KMS-11 (cell line): ENCODE measurements around the gene SUPT5H.
"Not testable (repeated sequence)": the region's sequence is repeated elsewhere in the genome, so short reads cannot be mapped to it uniquely, and the experiment has no call there.

Experiments used
- H2AFZ ChIP-seq: fragments of 200-600 bp; sonication (generic); 2 replicates; pipeline ENCODE4 v1.6.1; 2016; ENCODE audit warnings: antibody characterized with exemption, mixed run types, low read depth
- H3K27ac ChIP-seq: fragments of 200-600 bp; sonication (generic); 2 replicates; pipeline ENCODE4 v1.6.1; 2016; ENCODE audit warnings: mild to moderate bottlenecking, mixed run types
- H3K27me3 ChIP-seq: fragments of 200-600 bp; sonication (generic); 2 replicates; pipeline ENCODE4 v1.6.1; 2017; ENCODE audit warnings: mild to moderate bottlenecking, low read depth, mixed run types, moderate library complexity; ENCODE audit not compliant: insufficient read depth
- H3K36me3 ChIP-seq: fragments of 200-600 bp; sonication (generic); 2 replicates; pipeline ENCODE4 v1.6.1; 2017; ENCODE audit warnings: mild to moderate bottlenecking, mixed run types; ENCODE audit not compliant: insufficient read depth
- H3K4me1 ChIP-seq: fragments of 200-600 bp; sonication (generic); 2 replicates; pipeline ENCODE4 v1.6.1; 2016; ENCODE audit warnings: mild to moderate bottlenecking, low read depth, mixed run types; ENCODE audit not compliant: poor library complexity, severe bottlenecking
- H3K4me2 ChIP-seq: fragments of 200-600 bp; sonication (generic); 2 replicates; pipeline ENCODE4 v1.7.0; 2016; ENCODE audit warnings: mild to moderate bottlenecking, mixed run types
- H3K4me3 ChIP-seq: fragments of 200-600 bp; sonication (generic); IDR thresholded peaks from 2 replicates; pipeline ENCODE4 v1.6.1; 2017; ENCODE audit warnings: low read depth, low read length, mixed read lengths; ENCODE audit not compliant: insufficient read depth
- H3K79me2 ChIP-seq: fragments of 200-600 bp; sonication (generic); 2 replicates; pipeline ENCODE4 v1.6.1; 2016; ENCODE audit warnings: low read depth, mixed run types; ENCODE audit not compliant: insufficient read depth
- H3K9ac ChIP-seq: fragments of 200-600 bp; sonication (generic); 2 replicates; pipeline ENCODE4 v1.6.1; 2016; ENCODE audit warnings: mild to moderate bottlenecking, mixed run types
- H4K20me1 ChIP-seq: fragments of 200-600 bp; sonication (generic); 2 replicates; pipeline ENCODE4 v1.6.1; 2016; ENCODE audit warnings: mild to moderate bottlenecking, mixed run types; ENCODE audit not compliant: insufficient read depth
- TF ChIP-seq, protein P1 (sequence below): fragments of 200-600 bp; sonication (generic); conservative IDR thresholded peaks from 2 replicates; pipeline ENCODE4 v1.6.1; 2017; ENCODE audit warnings: low read depth, mild to moderate bottlenecking, antibody characterized with exemption, low read length, moderate library complexity, mixed read lengths

Gene SUPT5H

GRCh38 chr19:39449116-39449797, 3.9 kb downstream of the SUPT5H start:
- Histone ChIP-seq H3K27me3 (no peaks in the 10 kb centered on the region), H2AFZ (no peak overlapping the region), H4K20me1 (no peaks in the 10 kb centered on the region; the same call in none of the 2 replicates), H3K79me2 (peaks cover 78% of the 10 kb centered on the region), H3K9ac (no peak overlapping the region), H3K4me1 (peaks cover 32% of the 10 kb centered on the region), H3K27ac (no peak overlapping the region), H3K36me3 (peaks cover 4% of the 10 kb centered on the region; the same call in 1 of the 2 replicates), H3K4me3 (no peak overlapping the region), H3K4me2 (no peak overlapping the region; the same call in 1 of the 2 replicates)
- TF ChIP-seq, protein P1, sequence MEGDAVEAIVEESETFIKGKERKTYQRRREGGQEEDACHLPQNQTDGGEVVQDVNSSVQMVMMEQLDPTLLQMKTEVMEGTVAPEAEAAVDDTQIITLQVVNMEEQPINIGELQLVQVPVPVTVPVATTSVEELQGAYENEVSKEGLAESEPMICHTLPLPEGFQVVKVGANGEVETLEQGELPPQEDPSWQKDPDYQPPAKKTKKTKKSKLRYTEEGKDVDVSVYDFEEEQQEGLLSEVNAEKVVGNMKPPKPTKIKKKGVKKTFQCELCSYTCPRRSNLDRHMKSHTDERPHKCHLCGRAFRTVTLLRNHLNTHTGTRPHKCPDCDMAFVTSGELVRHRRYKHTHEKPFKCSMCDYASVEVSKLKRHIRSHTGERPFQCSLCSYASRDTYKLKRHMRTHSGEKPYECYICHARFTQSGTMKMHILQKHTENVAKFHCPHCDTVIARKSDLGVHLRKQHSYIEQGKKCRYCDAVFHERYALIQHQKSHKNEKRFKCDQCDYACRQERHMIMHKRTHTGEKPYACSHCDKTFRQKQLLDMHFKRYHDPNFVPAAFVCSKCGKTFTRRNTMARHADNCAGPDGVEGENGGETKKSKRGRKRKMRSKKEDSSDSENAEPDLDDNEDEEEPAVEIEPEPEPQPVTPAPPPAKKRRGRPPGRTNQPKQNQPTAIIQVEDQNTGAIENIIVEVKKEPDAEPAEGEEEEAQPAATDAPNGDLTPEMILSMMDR, result no peak

DNA sequence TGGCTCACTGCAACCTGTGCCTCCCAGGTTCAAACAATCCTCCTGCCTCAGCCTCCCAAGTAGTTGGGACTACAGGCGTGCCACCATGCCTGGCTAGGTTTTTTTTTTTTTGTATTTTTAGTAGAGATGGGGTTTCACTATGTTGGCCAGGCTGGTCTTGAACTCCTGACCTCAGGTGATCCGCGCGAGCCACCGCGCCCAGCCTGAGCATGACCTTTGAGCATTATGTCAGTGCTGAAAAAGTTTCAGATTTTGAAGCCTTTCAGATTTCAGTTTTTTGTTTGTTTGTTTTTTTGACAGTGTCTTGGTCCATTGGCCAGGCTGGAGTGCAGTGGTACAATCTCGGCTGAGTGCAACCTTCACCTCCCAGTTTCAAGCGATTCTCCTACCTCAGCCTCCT, 5.9 kb downstream of the SUPT5H start:
- not testable (repeated sequence) for H3K36me3 ChIP-seq, H3K4me2 ChIP-seq

DNA sequence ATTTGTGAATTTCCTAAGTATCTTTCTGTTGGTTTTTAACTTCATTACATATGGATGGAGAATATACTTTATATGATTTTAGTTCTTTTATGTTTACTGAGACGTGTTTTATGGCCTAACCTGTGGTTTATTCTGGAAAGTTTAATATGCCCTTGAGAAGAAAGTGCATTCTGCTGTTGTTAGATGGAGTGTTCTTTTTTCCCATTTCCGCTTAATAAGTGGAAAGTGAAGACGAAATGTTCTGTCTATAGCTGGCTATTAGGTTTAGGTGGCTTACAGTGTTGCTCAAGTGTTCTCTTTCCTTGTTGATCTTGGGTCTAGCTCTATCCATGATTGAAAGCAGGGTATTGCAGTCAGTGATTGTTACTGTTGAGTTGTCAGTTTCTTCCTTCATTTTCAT, 18.0 kb downstream of the SUPT5H start:
- no peak overlapping the region for H3K4me2 ChIP-seq
- no peak overlapping the region for H3K4me3 ChIP-seq
- no peaks in the 10 kb centered on the region for H3K4me1 ChIP-seq
- no peak overlapping the region for H3K9ac ChIP-seq
- peaks cover 6% of the 10 kb centered on the region; the same call in 1 of the 2 replicates for H3K36me3 ChIP-seq
- no peaks in the 10 kb centered on the region for H3K79me2 ChIP-seq
- TF ChIP-seq, protein P1, result no peak
- H3K27ac ChIP-seq, result no peak overlapping the region
- no peaks in the 10 kb centered on the region for H3K27me3 ChIP-seq
- no peaks in the 10 kb centered on the region for H4K20me1 ChIP-seq
- no peak overlapping the region for H2AFZ ChIP-seq

More for the DNA sequence above, 5.9 kb downstream of the SUPT5H start:
- not testable (repeated sequence) for H3K9ac ChIP-seq, H3K4me3 ChIP-seq, H2AFZ ChIP-seq, H3K27me3 ChIP-seq, H3K27ac ChIP-seq, H4K20me1 ChIP-seq
- Histone ChIP-seq H3K79me2 (peaks cover 71% of the 10 kb centered on the region), H3K4me1 (peaks cover 30% of the 10 kb centered on the region)

DNA sequence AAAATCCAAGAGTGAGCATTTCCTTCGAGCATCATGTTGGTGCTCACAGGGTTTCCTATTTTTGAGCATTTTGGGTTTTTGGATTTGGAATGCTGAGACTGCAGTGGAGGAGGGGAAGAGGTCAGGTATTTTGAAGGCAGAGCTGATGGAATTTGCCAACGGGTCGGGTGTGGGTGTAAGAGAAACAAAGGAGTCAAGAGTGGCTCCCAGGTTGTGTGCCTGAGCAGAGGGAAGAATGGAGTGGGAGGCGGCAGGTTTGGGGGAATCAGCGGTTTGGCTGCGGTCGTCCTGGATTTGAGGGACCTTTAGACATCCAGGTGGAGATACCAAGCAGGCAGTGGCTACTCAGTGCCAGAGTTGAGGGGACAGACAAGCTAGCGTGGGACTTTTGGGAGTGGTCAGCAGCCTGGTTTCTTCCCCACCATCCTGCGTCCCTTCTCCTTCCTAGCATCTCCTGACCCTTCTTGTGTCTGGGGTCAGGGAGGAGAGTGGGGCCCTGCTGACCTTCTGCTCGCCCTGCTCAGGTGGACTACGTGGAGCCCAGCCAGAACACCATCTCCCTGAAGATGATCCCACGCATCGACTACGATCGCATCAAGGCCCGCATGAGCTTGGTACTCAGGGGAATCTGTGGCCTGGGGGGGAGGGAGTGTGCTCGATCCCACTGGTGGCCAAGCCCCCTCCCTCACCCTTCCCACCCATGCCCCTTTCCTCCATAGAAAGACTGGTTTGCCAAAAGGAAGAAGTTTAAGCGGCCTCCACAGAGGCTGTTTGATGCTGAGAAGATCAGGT, 20.8 kb downstream of the SUPT5H start:
- no peaks in the 10 kb centered on the region for H3K27me3 ChIP-seq
- no peak overlapping the region for H3K4me2 ChIP-seq
- no peaks in the 10 kb centered on the region for H3K36me3 ChIP-seq
- no peaks in the 10 kb centered on the region for H3K79me2 ChIP-seq
- no peak overlapping the region for H3K27ac ChIP-seq
- H3K9ac ChIP-seq, result no peak overlapping the region
- TF ChIP-seq, protein P1, result no peak
- H3K4me3 ChIP-seq, result no peak overlapping the region
- no peaks in the 10 kb centered on the region for H4K20me1 ChIP-seq
- no peaks in the 10 kb centered on the region for H3K4me1 ChIP-seq
- H2AFZ ChIP-seq, result no peak overlapping the region
